ENCODE results near the gene LINC00305. TPM values are rescaled to one million over a fixed set of nuclear protein-coding genes. Genes with fewer than 3 reads are reported as not detected.

LINC00305 gene
- total RNA-seq, 2 experiments from 2014 or later: not detected

GRCh38 chr18:64179556-64180080, 30.7 kb upstream of the LINC00305 start:
- CTCF ChIA-PET (ENCODE audit: unreplicated experiment): no interaction called here
- H3K4me2 ChIP-seq (ENCODE audit: low read length): no peak overlapping the region
- intact Hi-C loops (cut with micrococcal nuclease; ENCODE audit: unreplicated experiment): no loop called here
- H3K4me3 ChIP-seq (ENCODE audit: low read depth, low read length, poor library complexity, severe bottlenecking): no peak overlapping the region
- H3K9me2 ChIP-seq (ENCODE audit: insufficient read depth, low read length): no peaks in the 10 kb centered on the region
- no peak overlapping the region for H2AFZ ChIP-seq (ENCODE audit: low read length)
- POLR2A ChIA-PET: no interaction called here
- no peaks in the 10 kb centered on the region for H3K36me3 ChIP-seq (ENCODE audit: insufficient read depth, low read length)
- H3K4me1 ChIP-seq (ENCODE audit: insufficient read depth, low read length, poor library complexity, severe bottlenecking): no peaks in the 10 kb centered on the region
- no peak overlapping the region for H3K27ac ChIP-seq (ENCODE audit: low read depth, low read length, poor library complexity, severe bottlenecking)
- TF ChIP-seq EZH2phosphoT487 (IDR thresholded peaks at IDR 0.05; ENCODE audit: borderline replicate concordance, low read depth, low read length) (no peak), CTCF (conservative IDR thresholded peaks at IDR 0.05; ENCODE audit: low read length) (no peak)
- no peak for DNase-seq (ENCODE audit: low spot score)
- H4K20me1 ChIP-seq (ENCODE audit: insufficient read depth, low read length): no peaks in the 10 kb centered on the region
- no peaks in the 10 kb centered on the region for H3K79me2 ChIP-seq (ENCODE audit: insufficient read depth, low read depth, low read length)
- no peaks in the 10 kb centered on the region for H3K9me3 ChIP-seq (ENCODE audit: low read length)
- no TSS peak for BruUV-seq (replicated peaks)

GRCh38 chr18:64178860-64179259, 30.0 kb upstream of the LINC00305 start:
- intact Hi-C loops (cut with micrococcal nuclease; ENCODE audit: unreplicated experiment): no loop called here
- no peaks in the 10 kb centered on the region for H3K79me2 ChIP-seq (ENCODE audit: insufficient read depth, low read depth, low read length)
- BruUV-seq (replicated peaks): no TSS peak
- TF ChIP-seq CTCF (conservative IDR thresholded peaks at IDR 0.05; ENCODE audit: low read length): no peak
- no peak for TF ChIP-seq EZH2phosphoT487 (IDR thresholded peaks at IDR 0.05; ENCODE audit: borderline replicate concordance, low read depth, low read length)
- no peaks in the 10 kb centered on the region for H3K9me3 ChIP-seq (ENCODE audit: low read length)
- POLR2A ChIA-PET: no interaction called here
- CTCF ChIA-PET (ENCODE audit: unreplicated experiment): no interaction called here
- H3K36me3 ChIP-seq (ENCODE audit: insufficient read depth, low read length): no peaks in the 10 kb centered on the region
- no peaks in the 10 kb centered on the region for H3K4me1 ChIP-seq (ENCODE audit: insufficient read depth, low read length, poor library complexity, severe bottlenecking)
- no peaks in the 10 kb centered on the region for H3K9me2 ChIP-seq (ENCODE audit: insufficient read depth, low read length)
- H3K27ac ChIP-seq (ENCODE audit: low read depth, low read length, poor library complexity, severe bottlenecking): no peak overlapping the region
- H4K20me1 ChIP-seq (ENCODE audit: insufficient read depth, low read length): no peaks in the 10 kb centered on the region
- H2AFZ ChIP-seq (ENCODE audit: low read length): no peak overlapping the region
- H3K4me2 ChIP-seq (ENCODE audit: low read length): no peak overlapping the region
- no peak for DNase-seq (ENCODE audit: low spot score)
- no peak overlapping the region for H3K4me3 ChIP-seq (ENCODE audit: low read depth, low read length, poor library complexity, severe bottlenecking)

- POLR2A ChIA-PET: no interaction called here
- CTCF ChIA-PET (ENCODE audit: unreplicated experiment): no interaction called here
- Histone ChIP-seq H2AFZ (ENCODE audit: low read length) (no peak overlapping the region), H3K9me3 (ENCODE audit: low read length) (no peaks in the 10 kb centered on the region), H4K20me1 (ENCODE audit: insufficient read depth, low read length) (no peaks in the 10 kb centered on the region), H3K4me1 (ENCODE audit: insufficient read depth, low read length, poor library complexity, severe bottlenecking) (no peaks in the 10 kb centered on the region), H3K27ac (ENCODE audit: low read depth, low read length, poor library complexity, severe bottlenecking) (no peak overlapping the region), H3K4me2 (ENCODE audit: low read length) (no peak overlapping the region), H3K79me2 (ENCODE audit: insufficient read depth, low read depth, low read length) (no peaks in the 10 kb centered on the region), H3K36me3 (ENCODE audit: insufficient read depth, low read length) (no peaks in the 10 kb centered on the region), H3K9me2 (ENCODE audit: insufficient read depth, low read length) (no peaks in the 10 kb centered on the region), H3K4me3 (ENCODE audit: low read depth, low read length, poor library complexity, severe bottlenecking) (no peak overlapping the region)
- TF ChIP-seq EZH2phosphoT487 (IDR thresholded peaks at IDR 0.05; ENCODE audit: borderline replicate concordance, low read depth, low read length) (no peak), CTCF (conservative IDR thresholded peaks at IDR 0.05; ENCODE audit: low read length) (no peak)
- DNase-seq (ENCODE audit: low spot score): peak; percentile 0
- BruUV-seq (replicated peaks): no TSS peak
- intact Hi-C loops (cut with micrococcal nuclease; ENCODE audit: unreplicated experiment): no loop called here
Observed at GRCh38 chr18:64175432-64175831, 26.5 kb upstream of the LINC00305 start.

Measured in OCI-LY7 (cell line).